Neural progenitor cell (in vitro differentiated cells): ENCODE data around the gene PEAK1.

ENCODE experiments used
- CTCF ChIP-seq: fragments of 200-600 bp; sonication (generic); IDR thresholded peaks from 2 replicates; pipeline ENCODE4 v1.5.1; 2017; ENCODE audit warnings: antibody characterized with exemption, mild to moderate bottlenecking
- EZH2 ChIP-seq: fragments of 200-600 bp; sonication (generic); IDR thresholded peaks from 2 replicates; pipeline ENCODE4 v1.6.1; 2017; ENCODE audit warnings: antibody characterized with exemption, mild to moderate bottlenecking, moderate library complexity
- EZH2phosphoT487 ChIP-seq: fragments of 200-600 bp; sonication (generic); IDR thresholded peaks from 2 replicates; pipeline ENCODE4 v1.6.1; 2017; ENCODE audit warnings: antibody characterized with exemption

GRCh38 chr15:77455696-77456321, 35.9 kb upstream of the PEAK1 start:
- TF ChIP-seq EZH2 (no peak), CTCF (no peak), EZH2phosphoT487 (no peak)
